ENCODE results near the gene CPA3.

CPA3 gene, protein sequence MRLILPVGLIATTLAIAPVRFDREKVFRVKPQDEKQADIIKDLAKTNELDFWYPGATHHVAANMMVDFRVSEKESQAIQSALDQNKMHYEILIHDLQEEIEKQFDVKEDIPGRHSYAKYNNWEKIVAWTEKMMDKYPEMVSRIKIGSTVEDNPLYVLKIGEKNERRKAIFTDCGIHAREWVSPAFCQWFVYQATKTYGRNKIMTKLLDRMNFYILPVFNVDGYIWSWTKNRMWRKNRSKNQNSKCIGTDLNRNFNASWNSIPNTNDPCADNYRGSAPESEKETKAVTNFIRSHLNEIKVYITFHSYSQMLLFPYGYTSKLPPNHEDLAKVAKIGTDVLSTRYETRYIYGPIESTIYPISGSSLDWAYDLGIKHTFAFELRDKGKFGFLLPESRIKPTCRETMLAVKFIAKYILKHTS

DNA sequence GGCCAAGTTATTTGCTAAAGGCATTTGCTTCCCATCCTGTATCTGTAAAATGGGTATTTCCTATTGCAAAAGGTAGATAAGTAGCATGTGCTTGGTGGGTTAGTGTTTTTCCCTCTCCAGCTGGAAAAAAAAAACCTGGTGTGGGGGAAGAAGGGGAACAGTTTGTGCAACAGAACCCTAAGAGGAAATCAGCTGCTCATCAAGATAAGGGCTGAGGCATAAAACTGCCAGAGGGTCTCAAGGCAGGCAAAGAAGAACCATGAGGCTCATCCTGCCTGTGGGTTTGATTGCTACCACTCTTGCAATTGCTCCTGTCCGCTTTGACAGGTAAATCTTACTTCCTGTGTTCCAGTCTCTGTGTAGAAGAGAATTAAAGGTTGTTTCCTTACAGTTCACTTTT, at the start of gene CPA3:
CPA3 (plus strand) TSS at position 248 of the 400 bp plus-strand sequence; CDS start at position 260, 12 bp downstream.
- DNase-seq (ENCODE audit: low spot score) (no peak), FAIRE-seq (no peak)

DNA sequence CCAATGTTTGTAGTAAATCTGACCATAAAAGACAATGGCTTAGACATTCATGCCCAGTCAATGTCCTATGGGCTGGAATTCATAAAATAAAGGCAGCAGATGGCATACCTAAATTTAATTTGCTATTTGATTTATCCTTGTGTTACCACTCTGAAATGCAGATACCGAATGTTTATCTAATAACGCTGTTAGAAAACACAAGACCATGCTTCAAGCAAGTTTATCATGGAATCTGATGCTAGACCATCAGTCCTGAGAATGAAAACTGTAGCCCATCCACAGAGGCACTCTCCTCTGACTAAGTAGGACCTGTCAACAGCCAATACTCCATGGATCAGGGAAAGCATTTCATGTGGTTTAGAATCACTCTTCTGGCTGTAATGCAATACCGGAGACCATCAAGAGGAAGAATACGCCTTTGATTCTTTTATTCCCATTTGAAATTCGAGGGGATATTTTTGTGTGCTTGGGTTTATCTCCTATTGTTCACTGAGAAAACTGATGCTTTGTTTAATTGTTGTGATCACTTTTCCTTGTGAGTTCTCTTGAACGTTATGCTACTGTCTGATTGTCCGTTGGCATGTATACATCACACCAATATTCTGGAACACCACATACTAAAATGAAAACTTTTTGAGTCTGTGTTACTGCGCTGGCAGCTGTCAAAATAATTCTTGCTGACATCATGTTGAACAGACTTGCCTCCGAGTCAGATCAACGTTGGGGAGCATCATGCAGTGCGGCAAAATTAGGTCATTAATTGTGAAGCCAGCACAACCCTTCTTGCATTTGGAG, 49.6 kb upstream of the CPA3 start:
- DNase-seq (ENCODE audit: low spot score) (no peak), FAIRE-seq (no peak)

DNA sequence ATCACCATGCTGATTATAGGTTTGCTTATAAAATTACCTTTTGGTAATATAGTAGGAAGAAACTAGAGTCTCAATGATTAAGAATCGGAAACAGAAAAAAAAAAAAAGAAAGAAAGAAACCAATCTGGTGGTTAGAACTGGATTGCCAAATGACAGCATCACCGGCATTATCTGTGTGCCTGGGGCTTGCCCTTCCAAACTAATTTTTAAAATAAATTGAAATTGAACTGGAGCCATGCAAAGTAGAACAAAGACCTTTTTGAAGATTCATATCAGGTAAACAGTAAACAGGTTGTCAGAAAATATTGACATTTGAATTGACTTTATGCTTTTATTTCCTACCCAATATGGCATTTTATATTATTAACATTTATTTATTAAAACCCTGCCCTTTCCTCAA, 48.7 kb upstream of the CPA3 start:
- FAIRE-seq (no peak), DNase-seq (ENCODE audit: low spot score) (no peak)

DNA sequence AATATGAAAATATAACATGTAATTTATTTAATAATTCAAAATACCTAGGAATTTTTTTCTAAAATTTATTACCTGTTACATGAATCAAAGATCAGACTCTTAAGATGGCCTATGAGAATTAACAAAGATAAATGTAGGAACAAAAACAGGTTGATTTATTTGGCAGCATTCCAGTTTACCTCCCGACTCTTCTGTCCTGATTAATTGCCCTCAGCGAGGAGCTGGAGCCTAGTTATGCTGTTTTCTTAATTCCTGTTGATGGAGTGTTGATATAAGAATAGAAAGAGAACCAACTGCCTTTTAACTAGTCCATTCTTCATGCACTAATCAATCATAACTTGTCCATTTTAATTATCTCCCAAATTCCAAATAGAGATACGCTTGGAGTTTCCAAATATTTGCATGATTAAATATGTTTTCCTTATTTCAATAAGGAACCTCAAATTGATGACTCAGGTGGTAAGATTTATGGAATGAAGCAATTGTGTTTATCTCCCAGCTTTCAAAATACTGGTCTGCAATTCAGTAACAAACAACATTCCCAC, 48.0 kb upstream of the CPA3 start:
- FAIRE-seq (no peak), DNase-seq (ENCODE audit: low spot score) (no peak)

DNA sequence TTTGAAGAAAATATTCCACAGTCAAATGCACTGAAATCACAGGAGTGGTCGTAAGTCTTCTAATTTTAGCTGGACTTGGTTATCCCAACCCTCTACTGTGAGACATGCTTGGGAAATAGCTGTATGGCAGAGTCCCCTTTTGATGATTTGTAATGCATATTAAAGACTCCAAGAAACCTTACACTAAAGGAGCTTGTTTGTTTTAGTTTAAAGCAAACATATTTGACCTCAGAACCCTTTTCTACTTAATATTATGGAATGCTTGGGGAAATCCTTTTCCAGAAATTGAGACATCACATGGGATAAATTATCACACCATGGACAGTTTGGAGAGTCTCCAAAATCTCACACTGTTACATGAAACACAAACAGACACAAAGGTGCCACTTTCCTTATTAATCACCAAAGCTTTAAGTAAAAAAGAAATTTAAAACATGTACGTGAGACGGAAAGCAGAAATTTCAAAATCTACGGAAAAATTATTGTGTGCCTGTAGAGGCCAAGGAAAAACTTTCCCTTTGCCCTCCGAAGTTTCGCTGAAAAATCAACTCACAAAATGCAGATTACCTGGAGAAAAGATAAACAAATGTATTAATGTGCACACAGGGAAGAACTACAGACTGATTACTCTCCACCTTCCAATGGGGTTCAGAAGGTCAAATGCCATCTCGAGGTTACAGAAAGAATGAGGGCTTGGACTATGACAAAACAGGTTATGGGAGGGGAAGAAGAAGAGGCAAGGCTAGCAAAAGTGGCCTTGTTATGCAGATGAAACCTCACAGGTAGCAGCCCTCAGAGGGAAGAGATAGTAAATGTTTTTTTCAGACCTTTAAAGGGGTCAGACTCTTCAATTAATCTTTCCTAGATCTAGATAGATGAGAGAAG, 44.5 kb upstream of the CPA3 start:
- FAIRE-seq (no peak), DNase-seq (ENCODE audit: low spot score) (no peak)

DNA sequence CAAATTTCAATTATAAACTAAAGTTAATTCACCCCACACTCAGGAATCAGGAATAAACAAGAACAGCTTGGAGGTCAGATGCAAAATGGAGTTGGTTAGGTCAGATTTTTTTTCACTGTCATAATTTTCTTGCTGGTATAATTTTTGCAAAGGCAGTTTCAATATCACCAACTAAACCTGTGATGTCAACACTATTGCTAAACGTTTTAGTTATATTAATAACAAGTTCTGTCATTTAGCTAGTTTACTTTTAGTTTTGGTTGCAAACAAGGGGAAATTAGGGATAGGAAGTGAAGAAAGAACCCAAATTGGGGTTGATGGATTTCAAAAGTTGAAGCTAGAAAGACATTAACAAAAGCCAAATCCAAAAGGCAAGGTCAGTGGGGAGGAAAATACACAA, 42.1 kb upstream of the CPA3 start:
- no peak for FAIRE-seq
- no peak for DNase-seq (ENCODE audit: low spot score)

DNA sequence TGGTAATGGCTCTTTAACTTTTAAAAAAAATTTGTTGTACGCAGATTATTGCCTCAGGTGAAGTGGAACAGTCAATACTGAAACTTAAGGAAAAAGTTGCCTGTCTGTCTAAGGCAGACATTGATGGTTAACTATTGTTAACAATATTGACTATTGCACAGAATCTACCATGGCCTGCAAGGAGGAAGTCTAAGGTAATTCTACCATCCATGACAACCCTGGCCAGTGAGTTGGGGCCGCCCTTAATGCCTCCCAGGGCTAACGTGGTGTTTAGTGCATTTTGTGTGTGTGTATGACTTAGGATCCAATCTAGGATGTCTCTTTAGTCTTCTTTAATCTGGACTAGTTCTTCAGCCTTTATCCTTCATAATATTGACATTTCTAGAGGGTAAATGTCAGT, 39.6 kb upstream of the CPA3 start:
- DNase-seq (ENCODE audit: low spot score), result no peak
- no peak for FAIRE-seq

DNA sequence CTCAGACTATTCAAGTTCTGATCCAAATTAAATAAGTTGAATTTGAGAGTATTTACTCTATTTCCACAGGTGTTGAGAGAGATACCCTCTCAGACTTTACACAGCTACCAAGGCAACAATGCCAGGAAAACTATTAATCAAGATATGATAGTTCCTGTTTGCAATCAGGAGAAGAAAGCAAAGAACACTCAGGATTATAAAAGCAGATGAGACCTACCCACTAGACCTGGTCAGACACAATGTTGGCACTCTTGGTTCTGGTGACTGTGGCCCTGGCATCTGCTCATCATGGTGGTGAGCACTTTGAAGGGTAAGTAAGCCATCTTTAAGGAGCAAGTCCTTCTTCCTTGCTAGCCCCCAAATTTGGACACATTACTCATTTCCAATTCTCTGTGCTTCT, 37.5 kb upstream of the CPA3 start, which contains the start of gene CPB1:
CPB1 (plus strand) TSS at position 227 of the 400 bp plus-strand sequence; CDS start at position 240, 13 bp downstream.
- DNase-seq (ENCODE audit: low spot score), result no peak
- no peak for FAIRE-seq

DNA sequence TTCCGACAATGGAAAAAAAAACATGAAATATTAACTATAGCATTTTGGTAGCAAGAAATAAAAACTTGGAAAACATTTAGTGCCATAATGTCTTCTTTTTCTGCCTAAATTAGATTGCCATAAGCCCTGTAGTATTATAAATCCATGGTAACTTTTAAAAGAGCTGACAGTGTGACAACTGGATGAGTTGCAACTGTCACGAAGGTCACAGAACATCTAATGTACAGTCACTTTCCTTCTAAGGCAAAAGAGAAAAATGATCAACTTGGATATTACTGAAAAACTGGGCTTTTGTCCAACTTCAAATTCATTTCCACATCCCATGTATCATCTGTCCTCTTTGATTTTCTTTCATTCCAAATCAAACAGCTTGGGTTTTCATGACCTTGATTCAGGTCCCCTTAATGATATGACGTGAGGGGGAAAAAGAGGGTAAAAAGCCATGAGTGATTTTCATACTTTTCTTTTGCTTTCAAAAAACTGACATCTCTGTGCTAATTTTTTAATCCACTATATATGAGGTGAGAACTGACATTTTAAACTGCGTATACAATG, 36.9 kb upstream of the CPA3 start:
- no peak for FAIRE-seq
- DNase-seq (ENCODE audit: low spot score), result no peak

DNA sequence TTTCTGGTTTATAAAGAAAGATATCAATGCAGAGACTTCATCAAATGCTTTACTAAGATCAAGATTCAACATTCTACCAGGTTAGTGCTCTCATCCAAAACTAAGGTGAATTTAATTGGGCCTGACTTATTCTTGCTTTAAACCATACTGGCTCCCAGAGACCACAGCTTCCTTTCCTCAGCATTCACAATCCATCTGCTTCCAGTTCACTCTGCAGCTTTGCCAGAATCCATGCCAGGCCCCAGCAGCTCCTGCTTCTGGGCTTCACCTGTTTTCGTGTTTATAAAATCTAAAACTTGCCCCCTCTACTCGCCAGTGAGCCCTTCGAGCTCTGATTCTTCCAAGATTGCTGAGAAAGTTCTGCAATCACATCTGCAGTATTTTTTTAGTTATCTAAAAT, 35.2 kb upstream of the CPA3 start:
- no peak for DNase-seq (ENCODE audit: low spot score)
- no peak for FAIRE-seq

DNA sequence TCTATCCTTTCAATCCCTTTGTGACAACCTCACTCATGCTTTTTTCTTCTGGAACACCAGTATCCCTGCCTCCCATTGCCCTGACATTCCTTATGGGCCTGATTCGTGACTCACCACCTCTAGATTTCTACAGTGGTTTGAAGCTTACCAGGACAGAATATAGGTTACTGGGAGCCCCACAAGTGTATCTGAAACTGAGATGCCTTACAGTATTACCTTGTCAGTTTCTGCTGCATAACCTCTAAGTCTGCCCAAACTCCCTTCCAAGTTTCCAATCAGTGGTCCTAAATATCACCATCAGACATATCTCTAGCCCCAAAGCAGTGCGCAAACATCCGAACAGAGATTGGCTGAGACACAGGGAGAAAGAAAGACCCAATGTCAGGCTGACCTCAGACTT, 31.9 kb upstream of the CPA3 start:
- DNase-seq (ENCODE audit: low spot score) (no peak), FAIRE-seq (no peak)

DNA sequence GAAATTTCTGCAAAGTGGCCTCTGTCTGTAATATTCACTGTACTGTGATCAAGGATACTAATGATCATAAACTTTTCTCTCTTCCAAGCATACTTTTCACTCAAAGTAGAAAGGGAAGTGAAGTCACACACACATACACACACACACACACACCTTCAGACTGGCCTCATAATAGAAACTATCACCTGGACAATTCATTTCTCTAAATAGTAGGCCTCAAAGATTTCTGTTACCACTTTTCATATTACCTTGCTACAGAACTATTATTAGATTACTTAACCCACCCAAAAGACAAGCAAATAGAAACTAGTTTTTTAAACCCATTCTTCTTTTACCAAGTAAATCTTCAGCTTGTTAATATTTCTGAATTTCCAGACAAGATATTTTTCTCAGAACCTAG, 25.3 kb upstream of the CPA3 start:
- FAIRE-seq (no peak), DNase-seq (ENCODE audit: low spot score) (no peak)

DNA sequence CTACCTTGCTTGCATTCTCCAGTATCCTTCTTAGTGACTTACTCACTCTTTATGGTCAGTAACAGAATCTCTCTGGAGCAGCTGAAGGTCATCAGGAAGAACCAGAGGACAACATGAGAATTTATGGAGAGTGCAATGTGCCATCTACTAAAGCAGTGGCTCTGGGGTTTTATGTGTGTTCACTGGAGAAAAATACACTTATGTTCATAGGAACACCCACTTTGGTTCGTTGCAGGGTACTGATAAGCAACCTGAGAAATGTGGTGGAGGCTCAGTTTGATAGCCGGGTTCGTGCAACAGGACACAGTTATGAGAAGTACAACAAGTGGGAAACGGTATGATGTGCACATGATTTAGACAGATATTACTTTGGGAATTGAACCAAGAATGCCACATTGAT, 24.6 kb upstream of the CPA3 start:
- no peak for DNase-seq (ENCODE audit: low spot score)

DNA sequence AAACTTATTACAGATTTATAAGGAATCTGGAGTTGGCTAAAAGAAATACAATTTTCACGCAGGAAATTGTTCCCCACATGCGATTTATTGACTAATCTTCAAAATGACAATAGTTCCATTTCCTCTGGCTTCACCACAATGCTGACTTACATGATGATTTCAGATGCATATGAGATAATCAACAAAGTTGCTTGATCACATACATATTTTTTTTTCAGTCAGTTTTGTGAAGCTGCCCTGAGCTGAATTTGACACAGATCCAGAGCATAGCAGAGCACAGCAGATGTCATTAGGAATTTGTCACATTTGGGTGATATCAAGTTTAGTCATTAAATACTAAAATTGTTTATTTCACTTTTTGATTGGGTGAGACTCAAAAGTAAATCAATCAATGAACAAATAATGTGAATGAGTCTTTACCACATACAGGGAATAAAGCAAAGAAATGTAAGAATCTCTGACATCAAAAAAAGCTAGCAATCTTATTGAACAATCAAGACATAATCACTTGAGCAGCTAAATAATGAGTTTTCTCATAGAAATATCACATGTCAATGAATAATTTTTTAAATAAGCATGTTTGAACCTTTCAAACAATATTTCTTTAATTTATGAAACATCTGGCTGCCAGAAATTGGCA, 19.2 kb upstream of the CPA3 start:
- DNase-seq (ENCODE audit: low spot score), result no peak

More for the DNA sequence above, 24.6 kb upstream of the CPA3 start:
- FAIRE-seq, result no peak

DNA sequence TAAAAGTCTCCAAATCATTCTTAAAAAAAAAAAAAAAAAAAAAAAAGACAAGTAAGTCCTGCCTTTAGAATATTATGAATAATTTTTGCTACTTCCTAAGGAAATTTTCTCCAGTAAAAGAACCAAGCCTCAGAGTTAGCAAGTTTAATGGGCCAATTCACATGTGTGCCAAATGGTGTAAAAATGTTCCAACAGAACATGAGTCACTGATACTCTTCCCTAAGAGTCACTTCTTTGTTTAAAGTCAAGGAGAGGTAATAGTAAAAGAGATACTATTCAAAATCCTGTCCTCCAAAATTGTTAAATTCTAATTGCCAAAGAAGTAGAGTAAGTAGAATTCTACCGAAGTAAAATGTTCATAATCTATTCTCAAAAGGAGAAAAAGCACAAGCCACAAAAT, 17.7 kb upstream of the CPA3 start:
- no peak for FAIRE-seq
- DNase-seq (ENCODE audit: low spot score), result no peak

More for the DNA sequence above, 19.2 kb upstream of the CPA3 start:
- FAIRE-seq, result no peak

DNA sequence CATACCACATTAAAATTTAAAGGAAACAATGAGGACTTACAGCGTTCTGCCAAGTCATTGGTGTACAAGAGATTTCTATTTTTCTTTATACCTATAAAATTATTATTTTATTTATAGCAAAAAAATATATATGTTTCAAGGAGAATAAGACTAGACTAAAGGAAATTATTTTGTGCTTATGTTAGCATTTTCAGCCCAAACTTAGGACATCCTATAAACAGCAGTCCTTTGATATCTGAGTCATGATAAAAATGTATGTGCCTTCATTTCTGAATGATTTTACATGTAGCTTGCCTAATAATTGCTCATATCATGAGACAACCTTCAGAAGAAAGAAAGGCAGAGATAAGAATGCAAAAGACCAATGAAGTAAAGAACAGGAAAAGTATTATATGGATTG, 16.7 kb upstream of the CPA3 start:
- FAIRE-seq, result no peak
- no peak for DNase-seq (ENCODE audit: low spot score)

DNA sequence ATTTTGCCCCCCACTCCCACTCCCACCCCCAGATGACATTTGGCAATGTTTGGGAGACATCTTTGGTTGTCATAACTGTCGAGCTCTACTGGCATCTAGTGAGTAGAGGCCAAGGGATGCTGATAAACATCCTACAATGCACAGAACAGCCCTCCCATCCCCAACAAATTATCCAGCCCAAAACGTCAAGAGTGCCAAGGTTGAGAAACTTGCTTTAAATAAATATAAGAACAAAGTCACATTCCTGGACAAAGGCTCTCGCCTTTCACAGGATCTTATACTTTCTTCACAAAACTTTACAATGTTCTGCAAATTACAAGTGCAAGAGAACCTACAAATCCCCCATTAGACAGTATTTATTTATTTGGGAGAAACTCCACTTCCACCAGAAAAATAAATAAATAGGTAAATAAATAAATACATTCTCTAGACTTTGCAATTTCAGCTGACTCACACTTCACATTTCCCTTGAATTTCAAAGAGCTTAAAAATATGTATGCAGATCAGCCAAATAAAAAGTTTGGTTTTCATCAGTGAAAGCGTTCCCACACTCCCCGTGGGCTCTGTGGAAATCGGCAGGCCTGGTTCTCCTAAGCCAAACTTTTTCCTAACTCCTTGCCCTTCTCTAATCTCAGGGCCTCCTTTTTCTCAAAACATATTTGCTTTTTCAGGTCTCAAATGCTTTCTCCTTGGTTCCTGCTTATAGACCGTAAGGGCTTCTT, 12.7 kb upstream of the CPA3 start:
- no peak for FAIRE-seq
- DNase-seq (ENCODE audit: low spot score), result no peak

DNA sequence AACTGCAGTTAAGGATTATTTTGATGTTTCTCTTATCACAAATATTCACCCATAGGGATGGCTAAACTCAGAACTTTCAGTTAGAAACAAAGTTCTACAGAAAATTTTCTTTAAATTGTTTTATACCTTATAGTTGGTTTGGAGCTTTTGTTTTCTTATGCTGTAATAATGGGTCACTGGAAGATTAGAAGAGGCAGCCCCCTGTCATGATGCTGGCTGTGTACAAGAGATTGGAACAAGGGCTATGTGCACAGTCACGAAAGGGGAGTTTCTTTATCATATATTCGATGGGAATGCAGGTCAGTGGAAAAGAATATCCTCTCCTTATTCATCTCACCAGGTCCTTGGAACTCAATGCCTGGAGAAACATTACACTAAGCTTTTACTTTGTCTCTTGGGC, 12.0 kb upstream of the CPA3 start:
- DNase-seq (ENCODE audit: low spot score), result no peak
- FAIRE-seq, result no peak

DNA sequence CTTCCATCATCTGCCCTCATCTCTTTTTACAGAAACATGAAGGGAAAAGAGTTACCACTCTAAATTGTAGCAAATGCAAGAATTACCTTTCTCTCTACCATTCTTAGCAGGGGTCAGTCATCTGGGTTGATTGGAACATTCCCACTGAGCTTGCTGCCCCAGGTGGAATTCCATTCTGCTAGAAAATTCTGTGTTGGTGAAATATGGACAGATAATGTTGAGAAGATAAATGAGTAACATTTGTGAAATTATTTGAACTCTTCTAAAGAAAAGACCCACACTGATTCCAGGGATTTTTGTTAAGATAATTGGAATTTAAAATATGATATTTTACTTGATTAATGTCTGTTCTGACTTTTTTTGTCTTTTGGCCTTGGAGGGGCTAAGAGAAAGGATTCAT, 11.0 kb upstream of the CPA3 start:
- DNase-seq (ENCODE audit: low spot score), result no peak
- FAIRE-seq, result no peak

DNA sequence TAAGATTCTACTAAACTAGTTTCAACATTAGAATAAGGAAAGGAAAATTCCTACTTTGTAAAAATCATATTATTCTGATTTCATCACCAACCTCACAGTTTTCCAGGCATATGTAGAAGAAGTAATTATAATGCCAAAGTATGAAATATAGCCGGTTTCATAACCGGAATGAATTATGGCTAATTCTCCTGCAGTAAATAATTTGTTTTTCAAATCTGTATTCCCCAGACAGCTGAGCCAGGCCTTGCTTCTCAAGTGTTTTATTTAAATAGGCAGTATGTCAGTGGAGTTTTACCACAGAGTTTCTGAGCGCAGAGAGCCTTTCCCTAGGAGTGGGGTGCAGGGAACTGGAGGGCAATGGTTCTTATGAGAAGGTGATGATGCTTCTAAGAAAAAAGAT, 8.7 kb upstream of the CPA3 start:
- no peak for FAIRE-seq
- DNase-seq (ENCODE audit: low spot score), result no peak

Measured in urothelium cell line (cell line).